SJSA1 (cell line): ENCODE measurements around the gene TRAF3. TPM values are rescaled to one million over a fixed set of nuclear protein-coding genes. Genes with fewer than 3 reads are reported as not detected.
"Not testable (repeated sequence)": the region's sequence is repeated elsewhere in the genome, so short reads cannot be mapped to it uniquely, and the experiment has no call there.

ENCODE experiments used
- DNase-seq, 2 experiments: peaks; one replicate each; pipeline ENCODE4 v3.0.0-alpha.2; 2015 to 2020; ENCODE audit warnings: low spot score in 2 of 2, low read depth in 1 of 2
- H3K27ac ChIP-seq: fragments of 250-450 bp; sonication (Bioruptor Pico); 2 replicates; pipeline ENCODE4 v1.5.1; 2020; ENCODE audit warnings: mild to moderate bottlenecking, moderate library complexity
- H3K27me3 ChIP-seq: fragments of 250-450 bp; sonication (Bioruptor Pico); replicated peaks from 2 replicates; pipeline ENCODE4 v1.5.1; 2020; ENCODE audit warnings: mild to moderate bottlenecking, moderate library complexity
- H3K36me3 ChIP-seq: fragments of 250-450 bp; sonication (Bioruptor Pico); 2 replicates; pipeline ENCODE4 v1.5.1; 2020; ENCODE audit warnings: mild to moderate bottlenecking
- H3K4me1 ChIP-seq: fragments of 250-450 bp; sonication (Bioruptor Pico); replicated peaks from 2 replicates; pipeline ENCODE4 v1.6.1; 2021; ENCODE audit warnings: mild to moderate bottlenecking
- H3K4me3 ChIP-seq: fragments of 250-450 bp; sonication (Bioruptor Pico); 2 replicates; pipeline ENCODE4 v1.5.1; 2020; ENCODE audit warnings: mild to moderate bottlenecking
- H3K9me3 ChIP-seq: fragments of 250-450 bp; sonication (Bioruptor Pico); replicated peaks from 2 replicates; pipeline ENCODE4 v1.5.1; 2020; ENCODE audit warnings: mild to moderate bottlenecking
- total RNA-seq: library from RNA; depleted of rRNA; stranded (reverse); fragments of >200 nt; shearing (Covaris generic); gene quantifications from 2 replicates; pipeline ENCODE4 v1.2.3, GENCODE V29; 2014

The TRAF3 gene
- total RNA-seq, 1 experiment from 2014 or later = 24.2 TPM

DNA sequence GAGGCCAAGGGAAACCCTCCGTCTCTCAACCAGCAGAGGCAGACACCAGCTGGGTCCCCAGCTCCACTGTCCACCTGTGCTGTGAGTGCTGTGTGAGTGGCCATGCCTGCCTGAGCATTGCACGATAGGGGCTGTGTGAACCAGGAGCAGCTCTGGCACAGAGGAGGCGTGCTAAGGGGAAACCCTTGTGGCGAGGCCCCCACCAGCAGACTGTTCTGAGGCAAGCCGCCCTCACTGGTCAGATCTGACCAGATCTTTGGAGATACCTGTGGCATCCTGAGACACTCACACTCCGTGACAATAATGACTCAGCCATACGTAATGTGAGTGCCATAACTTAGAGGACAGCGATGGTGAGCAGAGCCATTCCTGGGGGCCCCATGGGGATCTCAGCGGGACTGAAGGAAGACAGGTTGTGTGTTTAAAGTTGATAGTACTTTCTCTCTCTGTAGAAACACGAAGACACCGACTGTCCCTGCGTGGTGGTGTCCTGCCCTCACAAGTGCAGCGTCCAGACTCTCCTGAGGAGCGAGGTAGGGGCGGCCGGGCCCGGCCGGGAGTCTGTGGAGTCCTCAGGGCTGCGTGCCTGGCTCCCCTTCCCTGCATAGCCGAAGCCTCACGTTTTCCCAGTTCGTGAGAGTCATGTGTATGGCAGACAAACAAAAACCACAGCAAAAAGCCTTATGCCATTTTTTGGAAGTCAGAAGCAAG, 108.6 kb downstream of the TRAF3 start:
- no peak for DNase-seq

DNA sequence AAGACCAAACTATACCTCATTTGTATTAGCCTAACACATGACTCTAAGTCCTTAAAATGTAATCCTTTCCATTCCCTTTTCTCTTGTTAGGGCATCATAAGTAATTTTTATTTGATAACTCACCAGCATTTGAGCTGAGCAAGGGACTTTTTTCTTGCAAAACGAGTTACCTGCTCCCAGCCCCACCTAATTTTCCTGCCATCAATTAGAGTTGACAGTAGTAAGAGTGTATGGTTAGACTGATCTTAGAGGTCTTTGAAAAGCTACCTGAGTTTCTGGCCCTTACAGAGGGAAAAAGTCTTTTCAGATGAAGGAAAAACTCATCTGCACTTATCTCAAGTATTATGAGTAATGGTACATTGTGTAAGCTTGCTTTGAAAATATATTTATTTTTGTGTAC, 111.5 kb downstream of the TRAF3 start:
- no peak overlapping the region for H3K27ac ChIP-seq
- DNase-seq = no peak
- H3K36me3 ChIP-seq = peaks cover 44% of the 10 kb centered on the region
- peaks cover 17% of the 10 kb centered on the region for H3K4me1 ChIP-seq
- no peaks in the 10 kb centered on the region for H3K27me3 ChIP-seq
- no peaks in the 10 kb centered on the region for H3K9me3 ChIP-seq
- no peak overlapping the region for H3K4me3 ChIP-seq

More for the DNA sequence above, 108.6 kb downstream of the TRAF3 start:
- no peaks in the 10 kb centered on the region for H3K27me3 ChIP-seq
- H3K27ac ChIP-seq = no peak overlapping the region
- H3K4me1 ChIP-seq = no peaks in the 10 kb centered on the region
- H3K9me3 ChIP-seq = no peaks in the 10 kb centered on the region
- no peak overlapping the region for H3K4me3 ChIP-seq
- H3K36me3 ChIP-seq = peaks cover 44% of the 10 kb centered on the region

DNA sequence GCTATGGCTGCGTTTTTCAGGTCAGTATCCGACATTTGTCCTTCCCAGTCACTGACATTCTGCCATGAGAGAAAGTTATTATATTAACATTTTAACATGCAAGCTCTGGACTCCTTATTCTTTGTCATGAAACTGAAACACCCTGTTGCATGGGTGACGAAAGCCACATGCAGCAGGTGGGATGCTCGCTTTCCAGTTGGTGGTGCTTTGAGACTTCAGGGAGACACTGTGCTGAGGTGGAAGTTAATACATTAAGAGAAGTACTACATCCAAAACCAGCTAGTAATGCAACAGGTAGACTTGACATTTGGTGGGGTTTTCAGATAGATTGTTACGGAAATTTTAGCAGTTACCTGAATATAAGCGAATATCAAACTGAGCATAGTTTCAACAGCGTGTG, 112.4 kb downstream of the TRAF3 start:
- H3K36me3 ChIP-seq = peaks cover 41% of the 10 kb centered on the region

DNA sequence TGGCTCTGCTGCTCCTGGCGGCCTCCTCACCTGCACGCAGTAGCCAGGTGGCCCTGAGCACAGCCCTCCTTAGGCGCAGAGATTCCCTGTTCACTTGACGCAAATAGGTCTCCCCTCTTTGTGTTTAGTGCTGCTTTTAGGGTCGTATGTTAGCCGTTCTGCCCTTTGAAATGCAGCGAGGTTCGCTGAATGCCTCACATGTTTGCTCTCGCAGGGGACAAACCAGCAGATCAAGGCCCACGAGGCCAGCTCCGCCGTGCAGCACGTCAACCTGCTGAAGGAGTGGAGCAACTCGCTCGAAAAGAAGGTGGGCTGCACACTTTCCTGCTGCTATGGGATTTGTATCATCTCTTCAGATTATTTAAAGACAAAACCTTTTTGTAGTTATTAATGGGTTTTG, 113.9 kb downstream of the TRAF3 start:
- Histone ChIP-seq H3K36me3 (peaks cover 50% of the 10 kb centered on the region), H3K4me3 (no peak overlapping the region)
- no peak for DNase-seq

More for the DNA sequence above, 112.4 kb downstream of the TRAF3 start:
- no peak for DNase-seq
- Histone ChIP-seq H3K4me3 (no peak overlapping the region), H3K27ac (no peak overlapping the region), H3K4me1 (peaks cover 21% of the 10 kb centered on the region), H3K9me3 (no peaks in the 10 kb centered on the region), H3K27me3 (no peaks in the 10 kb centered on the region)

DNA sequence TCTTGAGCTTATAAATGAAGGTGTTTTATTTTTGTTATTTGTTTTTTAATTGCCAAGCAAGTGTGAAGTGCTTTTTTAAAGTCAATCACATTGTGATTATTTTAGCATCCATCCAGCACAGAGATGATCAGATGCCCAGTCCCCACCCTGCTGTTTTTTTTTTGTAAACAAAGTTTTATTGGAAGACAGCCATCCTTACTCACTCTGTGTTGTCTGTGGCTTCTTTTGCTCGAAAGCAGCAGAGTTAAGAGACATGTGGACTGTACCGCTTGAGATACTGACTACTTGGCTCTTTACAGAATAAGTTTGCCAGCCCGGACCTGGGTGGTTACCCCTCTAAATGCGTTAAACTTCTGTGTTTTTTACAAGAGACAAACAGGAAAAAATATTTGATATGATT, 114.3 kb downstream of the TRAF3 start:
- peak in 1 of 2 experiments; percentile 47 for DNase-seq
- Histone ChIP-seq H3K36me3 (peaks cover 47% of the 10 kb centered on the region), H3K4me1 (peaks cover 21% of the 10 kb centered on the region), H3K4me3 (no peak overlapping the region), H3K27me3 (no peaks in the 10 kb centered on the region), H3K27ac (no peak overlapping the region), H3K9me3 (no peaks in the 10 kb centered on the region)

More for the DNA sequence above, 113.9 kb downstream of the TRAF3 start:
- H3K27ac ChIP-seq = no peak overlapping the region
- H3K9me3 ChIP-seq = no peaks in the 10 kb centered on the region
- peaks cover 21% of the 10 kb centered on the region for H3K4me1 ChIP-seq
- H3K27me3 ChIP-seq = no peaks in the 10 kb centered on the region

DNA sequence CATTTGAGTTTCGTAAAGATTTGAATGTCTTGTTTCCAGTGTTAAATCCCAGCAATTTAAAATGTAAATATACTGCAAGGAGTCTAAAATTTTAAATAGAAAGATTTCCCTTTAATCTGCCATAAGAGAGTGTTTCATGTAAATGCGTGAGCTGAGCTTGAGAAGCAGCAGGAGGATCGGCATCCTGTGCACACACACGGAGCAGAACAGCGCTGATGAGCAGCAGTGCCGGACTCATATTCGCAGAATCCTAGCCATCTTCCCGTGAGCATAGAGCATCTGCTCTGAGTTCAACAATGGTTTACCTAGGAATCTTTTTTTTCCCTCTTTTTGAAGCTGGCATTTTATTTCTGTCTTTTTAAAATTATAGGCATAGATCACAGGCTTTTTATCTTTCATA, 115.4 kb downstream of the TRAF3 start:
- peaks cover 21% of the 10 kb centered on the region for H3K4me1 ChIP-seq
- DNase-seq = no peak
- H3K36me3 ChIP-seq = peaks cover 50% of the 10 kb centered on the region
- peak overlapping the region; percentile 29; the same call in 1 of the 2 replicates for H3K27ac ChIP-seq
- no peaks in the 10 kb centered on the region for H3K9me3 ChIP-seq
- H3K27me3 ChIP-seq = no peaks in the 10 kb centered on the region
- H3K4me3 ChIP-seq = no peak overlapping the region

DNA sequence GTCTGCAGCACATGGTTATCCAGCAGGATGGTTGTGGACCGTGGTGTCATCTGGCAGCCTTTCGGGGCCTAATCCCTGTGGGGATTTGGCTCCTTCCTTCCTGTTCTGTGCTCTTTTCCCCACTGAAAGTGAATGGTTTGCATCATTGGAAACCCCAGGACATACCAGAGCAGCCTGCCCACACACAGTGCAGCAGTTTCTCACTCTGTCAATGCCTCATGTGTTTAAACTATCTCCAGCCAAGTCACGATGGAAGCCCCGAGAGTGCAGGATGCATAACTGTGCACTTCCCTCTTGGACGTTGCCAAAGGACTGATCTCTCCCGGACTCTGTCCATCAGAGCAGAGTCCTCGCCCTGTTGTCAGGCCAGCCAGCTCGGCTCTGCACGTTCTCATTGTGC, 116.2 kb downstream of the TRAF3 start:
- peak overlapping the region; percentile 30 for H3K27ac ChIP-seq
- peak; percentile 80 to 82 for DNase-seq
- peaks cover 21% of the 10 kb centered on the region for H3K4me1 ChIP-seq

DNA sequence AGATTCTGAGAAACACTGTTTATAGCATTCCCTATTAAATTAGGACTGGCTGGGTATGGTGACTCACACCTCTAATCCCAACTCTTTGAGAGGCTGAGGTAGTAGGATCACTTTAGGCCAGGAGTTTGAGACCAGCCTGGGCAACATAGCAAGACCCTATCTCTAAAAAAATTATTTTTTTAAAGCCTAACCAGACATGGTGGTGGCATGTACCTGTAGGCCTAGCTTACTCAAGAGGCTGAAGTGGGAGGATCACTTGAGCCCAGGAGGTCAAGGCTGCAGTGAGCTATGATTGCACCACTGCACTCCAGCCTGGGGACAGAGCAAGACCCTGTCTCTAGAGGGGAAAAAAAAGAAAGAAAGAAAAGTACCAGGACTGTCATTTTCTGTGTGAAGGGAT, 119.5 kb downstream of the TRAF3 start:
- not testable (repeated sequence) for H3K27me3 ChIP-seq, H3K27ac ChIP-seq, DNase-seq, H3K4me3 ChIP-seq, H3K9me3 ChIP-seq
- Histone ChIP-seq H3K36me3 (peaks cover 44% of the 10 kb centered on the region), H3K4me1 (peaks cover 21% of the 10 kb centered on the region)

More for the DNA sequence above, 116.2 kb downstream of the TRAF3 start:
- no peak overlapping the region for H3K4me3 ChIP-seq
- H3K36me3 ChIP-seq = peaks cover 50% of the 10 kb centered on the region
- no peaks in the 10 kb centered on the region for H3K9me3 ChIP-seq
- no peaks in the 10 kb centered on the region for H3K27me3 ChIP-seq

DNA sequence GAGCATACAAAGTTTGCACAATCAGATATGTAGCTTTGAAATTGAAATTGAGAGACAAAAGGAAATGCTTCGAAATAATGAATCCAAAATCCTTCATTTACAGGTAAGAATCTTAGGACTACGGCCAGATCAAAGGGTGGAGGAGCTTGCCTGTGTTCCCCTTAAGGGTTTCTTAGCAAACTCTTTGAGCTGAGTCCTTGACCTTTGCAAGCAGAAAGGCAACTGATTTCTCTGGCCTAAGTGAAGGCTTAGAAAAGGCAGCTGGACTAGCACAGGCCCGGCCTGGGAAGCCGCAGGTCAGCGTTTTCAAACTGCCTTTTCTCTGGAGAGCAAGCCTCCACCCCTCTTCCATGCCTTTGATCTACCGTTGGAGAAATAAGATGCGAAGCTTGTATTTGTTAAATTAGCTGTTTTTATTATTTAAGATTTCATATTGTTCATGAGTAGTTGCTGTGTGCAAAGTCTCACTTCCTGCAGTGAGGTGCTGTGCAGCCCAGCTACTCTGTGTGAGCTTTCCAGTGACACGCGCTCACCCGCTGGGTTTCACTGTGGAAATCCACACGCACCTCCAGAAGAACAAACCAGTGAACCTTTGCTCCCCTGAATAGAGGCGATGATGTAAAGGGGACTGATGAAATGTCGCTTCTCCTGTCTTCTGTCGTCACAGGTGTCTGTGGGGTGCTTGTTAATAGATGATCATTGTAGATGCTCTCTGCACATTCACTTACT, 120.2 kb downstream of the TRAF3 start:
- DNase-seq = no peak
- Histone ChIP-seq H3K9me3 (no peaks in the 10 kb centered on the region), H3K27ac (no peak overlapping the region), H3K27me3 (no peaks in the 10 kb centered on the region), H3K4me1 (peaks cover 17% of the 10 kb centered on the region), H3K4me3 (no peak overlapping the region), H3K36me3 (peaks cover 43% of the 10 kb centered on the region)

DNA sequence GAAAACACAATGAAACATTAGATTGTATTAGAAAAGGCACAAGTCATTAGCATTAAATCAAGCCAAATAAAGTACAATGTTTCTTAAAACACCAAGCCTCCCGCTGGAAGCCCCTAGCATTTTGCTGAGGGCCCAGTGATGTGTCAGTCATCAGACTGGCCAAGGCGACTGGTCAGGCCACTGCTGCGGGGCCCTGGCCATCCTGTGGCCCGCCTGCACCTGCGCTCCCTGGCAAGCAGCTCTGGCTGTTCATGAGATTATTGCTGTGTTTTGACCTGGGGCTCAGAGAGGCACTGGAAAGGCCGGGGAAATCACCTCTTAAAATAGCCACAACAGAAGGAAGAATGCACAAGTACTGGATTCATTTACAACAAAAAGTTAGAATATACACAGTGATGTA, 121.0 kb downstream of the TRAF3 start:
- Histone ChIP-seq H3K4me3 (no peak overlapping the region), H3K9me3 (no peaks in the 10 kb centered on the region), H3K27me3 (no peaks in the 10 kb centered on the region), H3K27ac (no peak overlapping the region), H3K4me1 (peaks cover 8% of the 10 kb centered on the region), H3K36me3 (peaks cover 45% of the 10 kb centered on the region)
- no peak for DNase-seq

DNA sequence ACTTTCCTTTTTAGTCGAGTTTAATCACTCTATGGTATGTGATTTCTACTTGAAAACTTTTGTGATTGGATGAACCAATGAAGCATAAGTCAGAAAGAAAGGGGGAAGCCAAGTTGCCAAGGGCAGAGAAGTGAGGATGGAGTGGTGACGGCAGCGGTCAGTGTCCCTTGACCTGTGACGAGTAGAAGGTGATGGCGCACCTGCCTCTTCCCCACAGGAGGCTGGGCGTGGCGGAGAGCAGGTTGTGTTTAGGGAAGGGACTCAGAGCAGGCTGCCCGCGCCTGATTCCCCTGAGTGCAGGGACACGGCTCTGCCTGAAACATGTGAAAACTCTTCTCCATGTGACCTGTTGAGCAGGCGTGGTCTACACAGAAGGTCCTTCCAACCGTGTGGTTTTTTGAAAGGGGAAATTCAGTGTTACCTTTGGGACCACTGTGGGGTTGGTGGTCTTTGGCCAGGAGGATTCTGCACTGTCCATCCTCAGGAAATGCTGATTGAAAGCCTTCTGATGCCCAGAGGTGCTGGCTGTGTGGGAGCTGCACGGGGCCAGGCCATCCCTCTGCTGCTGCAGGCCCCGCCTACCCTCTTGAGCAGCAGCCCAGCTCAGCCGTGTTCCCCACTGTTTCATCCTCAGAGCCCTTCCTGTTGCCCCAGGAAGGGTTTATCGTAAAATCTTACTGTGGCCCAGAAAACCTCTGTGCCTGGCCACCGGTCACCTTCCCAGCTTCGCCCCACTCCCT, 121.7 kb downstream of the TRAF3 start:
- H3K4me1 ChIP-seq = peaks cover 2% of the 10 kb centered on the region
- no peak for DNase-seq
- no peaks in the 10 kb centered on the region for H3K9me3 ChIP-seq
- no peak overlapping the region for H3K4me3 ChIP-seq
- H3K27me3 ChIP-seq = no peaks in the 10 kb centered on the region
- H3K36me3 ChIP-seq = peaks cover 51% of the 10 kb centered on the region
- H3K27ac ChIP-seq = no peak overlapping the region

DNA sequence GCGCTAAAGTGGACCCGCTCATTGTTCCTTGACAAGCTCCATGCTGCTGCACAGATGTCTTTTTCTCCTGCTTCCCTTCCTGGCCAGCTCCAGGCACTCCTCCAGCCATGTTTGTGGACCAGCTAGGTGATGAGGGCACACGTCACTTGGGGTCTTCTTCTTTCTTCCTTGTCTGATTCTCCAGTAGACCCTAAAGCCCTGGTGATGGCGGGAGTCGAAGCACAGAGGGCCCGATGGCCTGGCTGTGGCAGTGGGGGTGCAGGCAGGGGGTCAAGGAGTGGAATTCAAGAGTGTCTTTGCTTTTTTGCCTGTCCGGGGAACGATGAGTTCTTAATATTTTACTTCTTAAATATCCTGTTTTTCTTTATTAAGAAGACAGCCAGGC, 122.3 kb downstream of the TRAF3 start:
- H3K4me3 ChIP-seq = no peak overlapping the region
- no peaks in the 10 kb centered on the region for H3K4me1 ChIP-seq
- no peaks in the 10 kb centered on the region for H3K27me3 ChIP-seq
- no peaks in the 10 kb centered on the region for H3K9me3 ChIP-seq
- DNase-seq = no peak
- H3K36me3 ChIP-seq = peaks cover 54% of the 10 kb centered on the region
- no peak overlapping the region for H3K27ac ChIP-seq

DNA sequence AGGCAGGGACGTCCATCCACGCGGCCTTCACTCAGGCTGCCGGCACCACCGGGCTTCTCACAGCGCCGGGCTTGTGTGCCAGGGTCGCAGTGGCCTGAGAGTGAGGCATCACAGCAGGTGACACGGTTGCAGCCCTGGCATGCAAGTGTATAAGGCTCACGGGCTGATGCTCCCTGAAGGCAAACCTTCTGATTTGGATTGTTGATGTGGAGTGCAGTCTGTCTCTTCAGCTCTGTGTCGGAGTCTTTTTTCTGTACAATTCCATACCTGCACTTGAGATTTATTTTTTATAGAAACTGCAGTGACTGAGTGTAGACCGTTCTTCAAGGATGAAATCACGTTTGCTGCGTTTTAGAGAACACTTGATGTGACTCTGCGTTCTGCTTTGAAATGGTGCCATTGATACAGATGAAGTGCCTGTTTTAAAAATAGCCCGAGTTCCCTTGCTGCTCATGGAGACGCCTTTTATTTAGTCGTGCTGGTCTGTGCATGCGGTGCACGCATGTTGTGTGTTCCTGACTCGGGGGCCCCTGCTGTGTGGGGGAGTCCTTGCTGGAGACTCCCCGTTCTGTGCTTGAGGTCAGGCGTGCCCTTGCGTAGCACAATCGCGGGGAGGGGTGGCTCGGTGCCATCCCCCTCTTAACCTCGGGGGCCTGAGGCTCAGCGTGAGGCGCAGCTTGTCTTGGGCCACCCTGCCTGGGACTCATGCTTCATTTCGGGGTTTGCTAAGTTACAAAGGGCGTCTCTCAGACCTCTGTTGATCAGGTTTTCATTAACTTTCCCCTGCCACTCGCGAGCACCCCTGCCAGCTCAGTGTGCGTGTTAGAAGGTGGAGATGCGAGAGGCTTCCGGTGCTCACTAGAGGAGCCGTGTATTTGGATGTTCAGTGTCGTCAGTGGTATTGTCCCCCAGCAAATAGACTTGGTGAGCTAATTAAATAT, 123.7 kb downstream of the TRAF3 start:
- Histone ChIP-seq H3K4me1 (no peaks in the 10 kb centered on the region), H3K4me3 (no peak overlapping the region), H3K27me3 (no peaks in the 10 kb centered on the region), H3K9me3 (no peaks in the 10 kb centered on the region), H3K36me3 (peaks cover 49% of the 10 kb centered on the region), H3K27ac (no peak overlapping the region)
- DNase-seq = no peak
